HCEC 1CT (cell line): ENCODE measurements around the gene ARL5B.

Experiments
- DNase-seq: peaks from one replicate; pipeline ENCODE4 v3.0.0-alpha.2; 2017

Gene ARL5B

GRCh38 chr10:18718991-18719390 lies 59.8 kb downstream of the ARL5B start:
- DNase-seq = no peak

GRCh38 chr10:18719811-18720210 lies 60.6 kb downstream of the ARL5B start:
- no peak for DNase-seq

GRCh38 chr10:18721067-18721466 lies 61.8 kb downstream of the ARL5B start:
- no peak for DNase-seq

- no peak for DNase-seq
These were observed 64.6 kb downstream of the ARL5B start for GRCh38 chr10:18723801-18724200.
